IPS-NIHi7 (cell line): Measurements from ENCODE around the gene ARFGEF2.

Experiments used
- DNase-seq: peaks from one replicate; pipeline ENCODE4 v3.0.0; 2012; ENCODE audit warnings: mixed read lengths; ENCODE audit errors: extremely low spot score

ARFGEF2 gene

GRCh38 chr20:48898896-48899530 lies 22.5 kb upstream of the ARFGEF2 start:
- DNase-seq: no peak

DNA sequence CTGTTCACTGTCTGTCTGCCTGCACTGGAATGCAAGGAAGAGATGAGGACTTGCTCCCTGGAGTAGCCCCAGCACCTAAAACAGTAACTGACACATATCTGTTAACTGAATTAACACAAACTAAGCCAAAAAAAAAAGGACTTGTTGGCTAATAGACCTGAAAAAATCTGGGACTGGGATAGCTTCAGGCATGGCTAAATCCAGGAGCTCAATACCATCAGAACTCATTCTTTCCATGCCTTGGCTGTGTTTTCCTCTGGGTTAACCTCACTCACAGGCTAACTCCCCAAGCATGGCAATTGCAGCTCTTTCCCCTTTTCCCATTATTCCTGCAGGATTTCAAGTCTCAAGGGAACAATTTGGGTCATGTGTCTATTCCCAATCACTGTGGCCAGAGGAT lies 21.6 kb upstream of the ARFGEF2 start:
- no peak for DNase-seq

DNA sequence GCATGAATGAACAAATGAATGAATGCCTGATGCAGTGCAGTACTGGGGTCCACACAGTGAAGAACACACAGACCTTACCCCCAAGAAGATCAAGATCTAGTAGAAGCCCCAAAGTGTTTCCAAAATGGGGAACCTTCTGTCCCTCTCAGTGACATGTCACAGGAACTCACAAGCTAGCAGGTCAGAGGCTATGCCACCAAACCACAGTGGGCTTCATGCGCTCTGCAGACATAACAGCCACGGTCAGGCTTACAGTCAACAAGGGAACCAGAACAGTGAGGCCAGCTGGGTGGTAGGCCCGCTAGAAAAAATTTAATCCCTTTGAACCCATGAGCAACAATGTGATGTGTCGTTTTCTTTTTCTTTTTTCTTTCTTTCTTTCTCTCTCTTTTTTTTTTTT lies 20.2 kb upstream of the ARFGEF2 start:
- DNase-seq: no peak

DNA sequence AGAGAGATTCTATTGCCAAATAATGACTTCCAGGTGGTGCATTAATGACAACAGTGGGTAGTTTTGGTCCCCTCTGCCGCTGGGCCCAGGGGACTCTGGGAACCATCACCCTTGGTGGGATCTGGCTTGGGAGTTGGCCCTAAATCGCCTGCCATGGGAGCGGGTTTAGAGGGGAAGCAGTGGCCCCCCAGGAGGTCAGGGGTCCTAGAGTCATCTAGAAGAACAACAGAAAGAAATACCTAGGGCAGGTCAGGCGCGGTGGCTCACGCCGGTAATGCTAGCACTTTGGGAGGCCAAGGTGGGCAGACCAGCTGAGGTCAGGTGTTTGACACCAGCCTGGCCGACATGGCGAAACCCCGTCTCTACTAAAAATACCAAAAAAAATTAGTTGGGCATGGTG lies 17.8 kb upstream of the ARFGEF2 start:
- no peak for DNase-seq

DNA sequence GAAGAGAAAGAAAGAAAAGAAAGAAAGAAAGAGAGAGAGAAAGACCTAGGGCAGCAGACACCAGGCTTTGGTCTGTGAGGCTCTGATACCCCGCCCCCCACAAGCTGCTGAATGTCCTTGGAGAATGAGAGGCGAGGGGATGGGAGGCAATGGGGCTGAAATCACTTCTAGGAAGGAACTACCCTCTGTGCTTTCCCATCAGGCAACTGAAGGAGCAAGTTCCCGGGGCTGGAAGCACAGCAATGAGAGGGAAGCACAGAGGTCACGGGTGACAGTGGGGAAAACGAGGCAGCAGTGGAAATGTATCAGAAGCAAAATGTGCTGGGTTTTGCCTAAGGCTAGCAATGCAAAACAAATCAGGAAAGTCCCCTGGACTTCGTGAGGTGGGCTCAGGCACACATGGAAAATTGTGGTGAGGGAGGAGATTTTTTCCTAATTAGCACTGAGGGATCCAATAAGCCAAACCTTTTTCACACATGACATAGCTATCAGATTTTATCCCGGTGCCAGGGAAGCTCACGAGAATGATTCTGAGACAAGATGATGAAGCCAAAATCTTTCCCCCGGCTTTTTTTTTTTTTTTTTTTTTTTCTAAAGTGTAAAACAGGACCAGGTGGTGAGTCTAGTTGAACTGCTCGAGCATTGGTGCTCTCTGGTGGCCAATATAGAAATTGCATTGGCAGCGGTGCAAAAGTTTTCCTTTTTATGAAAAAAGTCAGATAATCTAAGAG lies 16.8 kb upstream of the ARFGEF2 start:
- peak; percentile 73 for DNase-seq

- DNase-seq: no peak
Observed at GRCh38 chr20:48905297-48905647, 16.2 kb upstream of the ARFGEF2 start.

DNA sequence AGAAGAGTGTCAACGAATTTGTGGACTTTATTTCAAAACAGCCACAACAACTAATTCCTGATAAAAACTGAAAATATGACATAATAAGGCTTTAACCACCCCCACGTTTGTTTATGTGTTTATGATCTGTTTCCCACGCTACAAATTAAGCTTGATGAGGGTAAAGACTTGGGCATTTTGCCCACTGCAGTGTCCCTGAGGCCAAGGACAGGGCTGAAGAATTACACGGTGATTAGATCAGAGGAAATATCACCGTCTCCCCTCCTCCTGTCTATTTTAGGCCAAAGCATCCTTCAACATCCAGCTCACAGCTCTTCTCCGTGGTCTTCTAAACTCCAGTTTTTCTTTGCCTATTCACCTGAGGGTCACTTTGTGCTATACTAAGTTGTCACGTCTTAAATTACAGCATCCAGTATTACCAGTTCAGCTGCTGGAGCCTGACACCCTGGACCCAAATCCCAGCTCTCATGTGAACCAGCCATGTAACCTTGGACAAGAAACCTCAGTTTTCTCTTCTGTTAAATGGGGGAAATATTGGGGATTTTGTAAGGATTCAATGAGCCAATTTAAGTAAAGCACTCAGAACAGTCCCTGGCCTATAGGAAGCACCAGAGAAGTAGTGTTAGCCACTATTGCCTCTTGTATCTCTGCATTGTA lies 15.2 kb upstream of the ARFGEF2 start:
- DNase-seq: no peak

GRCh38 chr20:48908656-48909319 lies 12.7 kb upstream of the ARFGEF2 start:
- DNase-seq: no peak

DNA sequence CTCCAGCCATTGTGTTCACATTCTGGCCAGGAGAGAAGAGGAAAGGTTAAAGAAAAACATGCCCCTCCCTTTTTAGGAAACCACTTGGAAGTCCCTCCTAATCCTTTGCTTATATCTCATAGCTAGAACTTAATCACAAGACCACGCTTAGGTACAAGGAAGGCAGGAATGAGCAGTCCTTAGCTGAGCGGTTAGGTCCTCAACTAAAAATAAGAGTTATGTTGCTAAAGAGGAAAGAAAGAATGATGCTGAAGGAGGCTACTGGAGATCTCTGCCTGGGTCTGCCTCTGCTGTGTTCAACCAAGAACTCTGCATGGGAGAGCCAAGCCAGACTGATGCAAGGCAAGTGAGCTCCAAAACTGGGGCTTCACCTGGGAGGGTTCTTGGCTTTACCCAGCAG lies 11.6 kb upstream of the ARFGEF2 start:
- DNase-seq: no peak

GRCh38 chr20:48910347-48910781 lies 11.1 kb upstream of the ARFGEF2 start:
- DNase-seq: no peak

DNA sequence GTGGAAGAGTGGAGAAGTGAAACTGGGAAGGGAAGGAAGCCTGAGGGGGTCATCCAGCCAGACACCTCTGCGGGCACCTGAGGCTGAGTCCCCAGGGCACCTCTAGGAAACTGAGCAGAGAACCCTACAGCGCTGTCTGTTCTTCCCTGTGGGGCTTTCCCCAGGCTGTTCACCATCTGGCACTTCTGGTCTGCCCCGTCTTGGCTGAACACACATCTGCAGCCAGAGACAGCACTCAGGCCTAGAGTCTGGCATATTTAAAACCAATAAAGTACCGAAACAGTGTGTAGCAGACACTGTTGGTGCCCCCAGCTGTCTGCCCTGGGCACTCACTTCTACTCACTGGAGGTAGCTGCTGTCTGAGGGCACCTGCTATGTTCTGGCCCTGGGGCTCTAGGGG lies 9.4 kb upstream of the ARFGEF2 start:
- no peak for DNase-seq

DNA sequence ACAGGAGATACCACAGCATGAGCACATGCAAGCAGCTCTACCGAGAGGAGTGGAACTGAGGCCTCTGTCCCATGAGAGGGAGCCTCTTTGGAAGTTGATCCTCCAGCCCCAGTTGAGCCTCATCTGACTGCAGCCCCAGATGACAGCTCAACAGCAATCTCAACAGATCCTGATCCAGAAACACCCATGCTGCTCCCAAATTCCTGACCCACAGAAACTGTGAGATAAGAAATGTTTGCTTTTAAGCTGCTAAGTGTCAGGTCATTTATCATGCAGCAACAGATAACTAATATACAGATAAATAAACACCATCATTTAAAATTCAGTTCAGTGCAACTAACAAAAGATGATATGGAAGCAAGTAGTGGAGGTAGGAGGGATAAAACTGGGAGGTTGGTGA lies 4.8 kb upstream of the ARFGEF2 start:
- no peak for DNase-seq

DNA sequence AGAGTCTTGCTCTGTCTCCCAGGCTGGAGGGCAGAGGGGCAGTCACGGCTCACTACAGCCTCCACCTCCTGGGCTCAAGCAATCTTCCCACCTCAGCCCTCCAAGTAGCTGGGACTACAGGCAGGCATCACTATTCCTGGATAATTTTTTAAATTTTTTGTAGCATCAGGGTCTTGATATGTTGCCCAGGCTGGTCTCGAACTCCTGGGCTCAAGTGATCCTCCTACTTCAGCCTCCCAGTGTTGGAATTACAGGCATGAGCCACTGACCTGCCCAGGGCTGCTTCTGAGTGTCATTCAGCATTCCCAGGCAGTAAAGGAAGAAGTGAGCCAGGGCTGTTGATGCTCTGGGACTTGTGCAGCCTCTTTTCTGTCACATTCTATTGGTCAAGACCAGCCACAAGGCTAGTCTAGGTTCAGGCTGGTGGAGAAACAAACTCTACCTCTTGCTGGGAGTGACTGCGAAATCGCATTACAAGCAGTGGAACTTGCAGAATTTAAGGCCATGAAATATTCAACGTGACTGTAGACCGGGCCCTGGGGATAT lies 2.1 kb upstream of the ARFGEF2 start:
- no peak for DNase-seq

DNA sequence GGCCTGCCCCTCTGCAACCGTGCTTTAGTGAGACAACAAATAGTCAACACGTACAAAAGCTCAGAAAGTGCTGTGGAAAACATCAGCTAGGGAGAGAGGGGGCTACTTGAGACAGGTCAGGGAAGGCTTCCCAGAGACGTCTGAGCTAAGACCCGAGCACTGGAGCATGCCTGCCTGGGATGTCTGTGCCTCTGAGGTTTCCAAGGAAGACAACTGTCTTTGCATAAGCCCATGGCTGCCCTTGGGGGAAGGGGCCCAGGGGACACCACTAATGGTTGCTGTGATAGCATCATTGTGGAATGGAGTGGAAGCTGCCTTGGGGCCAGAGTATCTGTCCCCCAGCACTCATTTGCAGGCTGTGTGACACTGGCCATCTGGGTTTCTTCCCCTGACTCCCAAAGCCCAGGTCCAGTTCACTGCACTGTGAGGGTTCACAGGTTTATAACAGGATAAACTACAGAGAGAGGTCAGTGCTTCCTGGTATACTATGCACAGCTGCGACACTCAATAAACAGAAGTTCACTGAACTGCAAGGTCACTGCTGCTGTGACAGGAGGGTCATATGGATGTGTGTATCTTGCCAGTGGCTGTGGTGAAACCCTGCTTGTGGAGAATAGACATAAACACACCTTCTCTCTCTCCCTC lies 1.5 kb upstream of the ARFGEF2 start:
- peak; percentile 18 for DNase-seq

- DNase-seq: no peak
Observed at GRCh38 chr20:48920527-48921167, 864 bp upstream of the ARFGEF2 start.

- DNase-seq: peak; percentile 79
Observed at GRCh38 chr20:48921883-48922820, 641 bp downstream of the ARFGEF2 start.

- no peak for DNase-seq
Observed at GRCh38 chr20:48923149-48923718, 1.7 kb downstream of the ARFGEF2 start.

DNA sequence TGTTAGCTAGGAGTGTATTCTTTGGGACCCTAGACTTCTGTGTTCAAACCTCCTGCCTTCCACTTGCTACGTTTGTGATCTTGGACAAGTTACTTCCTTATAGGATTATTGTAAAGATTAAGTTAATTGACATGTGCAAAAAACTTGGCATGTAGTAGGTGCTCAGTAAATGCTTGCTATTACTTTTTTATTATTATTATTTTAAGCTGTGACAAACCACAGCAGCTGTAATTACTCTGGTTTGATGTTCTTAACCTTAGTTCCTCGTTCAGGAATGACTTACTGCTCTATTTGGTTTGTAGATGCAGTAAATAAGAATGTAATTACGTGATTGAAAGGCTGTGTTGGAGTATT lies 3.2 kb downstream of the ARFGEF2 start:
- no peak for DNase-seq

DNA sequence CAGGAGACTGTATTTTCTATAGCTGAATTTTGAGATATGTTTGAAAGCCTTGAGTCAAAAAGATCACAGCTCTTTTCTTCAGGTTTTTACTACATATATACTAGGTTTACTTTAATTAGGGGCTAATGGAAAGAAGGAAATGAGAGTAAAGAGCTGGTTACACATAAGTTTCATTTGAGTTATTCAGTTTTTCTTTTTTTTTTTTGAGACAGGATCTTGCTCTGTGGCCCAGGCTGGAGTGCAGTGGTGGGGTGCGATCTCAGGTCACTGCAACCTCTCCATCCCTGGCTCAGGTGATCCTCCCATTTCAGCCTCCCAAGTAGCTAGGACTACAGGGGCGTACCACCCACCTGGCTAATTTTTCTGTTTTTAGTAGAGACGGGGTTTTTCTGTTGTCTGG lies 4.8 kb downstream of the ARFGEF2 start:
- no peak for DNase-seq

DNA sequence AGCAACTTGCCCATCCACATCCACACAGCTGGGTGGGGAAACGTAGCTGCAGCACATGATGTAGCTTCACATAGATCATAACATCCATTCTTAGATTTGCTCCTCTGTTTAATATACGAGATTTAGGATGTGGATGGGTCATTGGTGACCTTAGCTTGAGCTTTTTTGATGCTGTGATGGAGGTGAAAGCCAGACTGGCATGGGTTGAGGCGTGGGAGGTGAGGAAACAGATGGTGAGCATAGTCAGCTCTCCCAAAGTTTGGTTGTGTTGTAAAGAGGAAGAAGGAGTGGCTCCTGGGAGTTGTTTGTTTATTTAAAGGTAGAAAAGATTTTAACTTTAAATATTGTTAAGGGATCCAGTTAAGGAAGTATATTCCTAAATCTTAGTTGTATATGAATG lies 5.3 kb downstream of the ARFGEF2 start:
- DNase-seq: no peak
